H1 (cell line): ENCODE data around the gene RAD23A. TPM values are rescaled to one million over a fixed set of nuclear protein-coding genes. Genes with fewer than 3 reads are reported as not detected.

Source experiments
- CTCF ChIA-PET: fragments of 300-600 bp; sonication (Branson Sonifier 250); formaldehyde crosslinking; loops from one replicate; lab custom pipeline; 2021; ENCODE audit not compliant: partially characterized antibody; lab: Charles Lee
- POLR2A ChIA-PET: fragments of 300-600 bp; sonication (Branson Sonifier 250); formaldehyde crosslinking; loops from one replicate; lab custom pipeline; 2021; ENCODE audit warnings: inconsistent platforms; ENCODE audit not compliant: partially characterized antibody; lab: Charles Lee
- DNase-seq, 2 experiments: peaks; one replicate each; pipeline versions ENCODE4 v3.0.0 to v3.0.0-alpha.2; 2010 to 2022; ENCODE audit warnings: low spot score in 2 of 2, low read depth in 1 of 2, mixed read lengths in 1 of 2
- FAIRE-seq: peaks from 2 replicates; lab custom pipeline; 2011; peaks lifted over from hg19 to GRCh38; lab: Jason Lieb, UNC
- H2AFZ ChIP-seq: 2 replicates; pipeline ENCODE4 v1.8.1; 2012; ENCODE audit warnings: low read length, inconsistent platforms
- H2AK5ac ChIP-seq: 2 replicates; pipeline ENCODE4 v1.6.1; 2013; ENCODE audit warnings: low read depth, low read length
- H2BK120ac ChIP-seq: replicated peaks from 2 replicates; pipeline ENCODE3; 2013; ENCODE audit warnings: low read depth, low read length, inconsistent platforms
- H2BK12ac ChIP-seq: 2 replicates; pipeline ENCODE4 v1.6.1; 2013; ENCODE audit warnings: low read depth, low read length
- H2BK15ac ChIP-seq: 2 replicates; pipeline ENCODE4 v1.6.1; 2013; ENCODE audit warnings: low read length
- H2BK20ac ChIP-seq: 2 replicates; pipeline ENCODE4 v1.6.1; 2013; ENCODE audit warnings: low read length
- H2BK5ac ChIP-seq: 2 replicates; pipeline ENCODE4 v1.6.1; 2013; ENCODE audit warnings: low read depth, low read length
- H3K14ac ChIP-seq: 2 replicates; pipeline ENCODE4 v1.6.1; 2013; ENCODE audit warnings: inconsistent platforms; ENCODE audit not compliant: insufficient read length
- H3K18ac ChIP-seq: 2 replicates; pipeline ENCODE4 v1.6.1; 2013; ENCODE audit warnings: low read length; ENCODE audit errors: extremely low read depth
- H3K23ac ChIP-seq: 2 replicates; pipeline ENCODE4 v1.6.1; 2013; ENCODE audit warnings: inconsistent platforms; ENCODE audit not compliant: insufficient read length
- H3K23me2 ChIP-seq: 2 replicates; pipeline ENCODE4 v1.6.1; 2013; ENCODE audit warnings: low read depth, low read length
- H3K27ac ChIP-seq: 2 replicates; pipeline ENCODE4 v1.6.1; 2011; ENCODE audit warnings: low read depth, low read length, inconsistent platforms
- H3K27me3 ChIP-seq, 4 experiments: replicated peaks in 1 of 4; 1 replicate in 1 of 4; 2 replicates in 3 of 4; pipeline versions ENCODE4 v1.6.1 to v1.8.1; 2011 to 2013; ENCODE audit warnings: low read length in 3 of 4, mild to moderate bottlenecking in 3 of 4, inconsistent platforms in 2 of 4, mixed read lengths in 2 of 4, moderate library complexity in 1 of 4; ENCODE audit not compliant: control insufficient read depth in 3 of 4, insufficient read depth in 3 of 4; ENCODE audit errors: extremely low read depth in 1 of 4
- H3K36me3 ChIP-seq, 4 experiments: 2 replicates each; pipeline versions ENCODE4 v1.6.1 to v1.8.1; 2011 to 2013; ENCODE audit warnings: mild to moderate bottlenecking in 4 of 4, low read length in 3 of 4, moderate library complexity in 2 of 4, control low read depth in 1 of 4, inconsistent platforms in 1 of 4; ENCODE audit not compliant: insufficient read depth in 4 of 4, control insufficient read depth in 2 of 4
- H3K4ac ChIP-seq: replicated peaks from 2 replicates; pipeline ENCODE3; 2013; ENCODE audit warnings: low read length, low read depth, mixed read lengths, inconsistent platforms; ENCODE audit not compliant: insufficient read length
- H3K4me1 ChIP-seq, 4 experiments: replicated peaks in 1 of 4; 1 replicate in 1 of 4; 2 replicates in 3 of 4; pipeline versions ENCODE4 v1.6.1 to v1.8.1; 2011 to 2013; ENCODE audit warnings: low read length in 3 of 4, inconsistent platforms in 2 of 4, mixed read lengths in 1 of 4; ENCODE audit not compliant: insufficient read depth in 4 of 4, control insufficient read depth in 3 of 4
- H3K4me2 ChIP-seq, 2 experiments: 2 replicates each; pipeline versions ENCODE4 v1.6.1 to v1.8.1; 2011 to 2013; ENCODE audit warnings: low read depth in 2 of 2, low read length in 2 of 2, control low read depth in 1 of 2, inconsistent platforms in 1 of 2, mild to moderate bottlenecking in 1 of 2; ENCODE audit not compliant: insufficient read depth in 1 of 2
- H3K4me3 ChIP-seq, 4 experiments: fragments of 200-600, 300-600 bp in 1 of 4; sonication (generic), shearing (Covaris generic), sonication (Bioruptor Twin) in 1 of 4; 2 replicates each; pipeline versions ENCODE4 v1.5.1 to v1.8.1; 2011 to 2016; ENCODE audit warnings: low read length in 4 of 4, low read depth in 3 of 4, control low read depth in 2 of 4, inconsistent platforms in 2 of 4, mild to moderate bottlenecking in 2 of 4, mixed read lengths in 1 of 4, moderate library complexity in 1 of 4; ENCODE audit not compliant: insufficient read depth in 2 of 4; ENCODE audit errors: extremely low read depth in 1 of 4
- H3K56ac ChIP-seq: replicated peaks from 2 replicates; pipeline ENCODE3; 2013; ENCODE audit warnings: low read depth, mild to moderate bottlenecking, mixed read lengths, low read length, inconsistent platforms; ENCODE audit not compliant: insufficient read length
- H3K79me1 ChIP-seq: 2 replicates; pipeline ENCODE4 v1.6.1; 2013; ENCODE audit warnings: low read depth, low read length, control low read depth
- H3K79me2 ChIP-seq, 2 experiments: 2 replicates each; pipeline versions ENCODE4 v1.6.1 to v1.8.1; 2012 to 2013; ENCODE audit warnings: low read length in 2 of 2, mild to moderate bottlenecking in 2 of 2, inconsistent platforms in 1 of 2; ENCODE audit not compliant: insufficient read depth in 2 of 2, control insufficient read depth in 1 of 2
- H3K9ac ChIP-seq, 4 experiments: replicated peaks in 1 of 4; 1 replicate in 1 of 4; 2 replicates in 3 of 4; pipeline versions ENCODE4 v1.6.1 to v1.8.1; 2011 to 2013; ENCODE audit warnings: low read depth in 3 of 4, low read length in 3 of 4, control low read depth in 2 of 4, mild to moderate bottlenecking in 2 of 4, moderate library complexity in 2 of 4, inconsistent platforms in 1 of 4; ENCODE audit errors: extremely low read depth in 1 of 4
- H3K9me3 ChIP-seq, 2 experiments: 2 replicates each; pipeline versions ENCODE4 v1.6.1 to v1.8.1; 2012 to 2013; ENCODE audit warnings: mild to moderate bottlenecking in 2 of 2, moderate library complexity in 2 of 2, control low read depth in 1 of 2, inconsistent platforms in 1 of 2, low read depth in 1 of 2, low read length in 1 of 2, mixed read lengths in 1 of 2; ENCODE audit not compliant: insufficient read depth in 2 of 2
- H4K20me1 ChIP-seq, 2 experiments: replicated peaks in 1 of 2; 2 replicates each; pipeline versions ENCODE3 to v1.8.1; 2011 to 2013; ENCODE audit warnings: inconsistent platforms in 2 of 2, low read length in 2 of 2, mild to moderate bottlenecking in 1 of 2; ENCODE audit not compliant: insufficient read depth in 2 of 2, control insufficient read depth in 1 of 2
- H4K5ac ChIP-seq: 2 replicates; pipeline ENCODE4 v1.6.1; 2013; ENCODE audit warnings: low read length, low read depth, mixed read lengths, inconsistent platforms; ENCODE audit not compliant: insufficient read length
- H4K8ac ChIP-seq: 2 replicates; pipeline ENCODE4 v1.8.0; 2013; ENCODE audit warnings: mild to moderate bottlenecking, moderate library complexity, low read length, inconsistent platforms; ENCODE audit not compliant: insufficient read depth; ENCODE audit errors: extremely low read depth
- H4K91ac ChIP-seq: replicated peaks from 2 replicates; pipeline ENCODE3; 2013; ENCODE audit warnings: low read length, mixed read lengths, inconsistent platforms; ENCODE audit not compliant: insufficient read length
- BRCA1 ChIP-seq: IDR thresholded peaks from 2 replicates; pipeline ENCODE4 v1.6.1; 2012; ENCODE audit warnings: low read depth, low read length, improper control_type of control experiment
- CBX5 ChIP-seq: fragments of 300-800, 300-1000 bp; sonication (generic); IDR thresholded peaks from 2 replicates; pipeline ENCODE4 v1.7.1; 2016; ENCODE audit warnings: antibody characterized with exemption, low read length, low read depth
- CEBPB ChIP-seq: IDR thresholded peaks from 2 replicates; pipeline ENCODE4 v1.6.1; 2012; ENCODE audit warnings: low read depth, low read length
- CTBP2 ChIP-seq: IDR thresholded peaks from 2 replicates; pipeline ENCODE4 v1.7.0; 2011; ENCODE audit warnings: borderline replicate concordance, mild to moderate bottlenecking, moderate library complexity, mixed read lengths, low read length; ENCODE audit not compliant: insufficient read depth, insufficient read length
- KDM5A ChIP-seq: fragments of 200-600 bp; IDR thresholded peaks from 2 replicates; pipeline ENCODE4 v1.7.1; 2012; ENCODE audit warnings: mild to moderate bottlenecking, low read length, inconsistent platforms, mixed read lengths
- MAFK ChIP-seq: IDR thresholded peaks from 2 replicates; pipeline ENCODE4 v1.6.1; 2012; ENCODE audit warnings: low read depth, mild to moderate bottlenecking, improper control_type of control experiment, low read length
- PHF8 ChIP-seq: fragments of 200-600 bp; sonication (generic); conservative IDR thresholded peaks from 2 replicates; pipeline ENCODE4 v1.7.1; 2012; ENCODE audit warnings: low read depth, mild to moderate bottlenecking, inconsistent platforms, low read length, moderate library complexity
- SP2 ChIP-seq: IDR thresholded peaks from 2 replicates; pipeline ENCODE4 v1.6.1; 2012; ENCODE audit warnings: mild to moderate bottlenecking, low read length, inconsistent platforms
- YY1 ChIP-seq: IDR thresholded peaks from 2 replicates; pipeline ENCODE4 v1.6.1; 2011; ENCODE audit warnings: low read depth, mild to moderate bottlenecking, low read length
- ZNF274 ChIP-seq: IDR thresholded peaks from 2 replicates; pipeline ENCODE4 v1.7.0; 2012; ENCODE audit warnings: low read length, borderline replicate concordance; ENCODE audit errors: extremely low read depth
- WGBS, 2 experiments: shearing (Covaris generic) in 1 of 2; methylation state at CpG; one replicate each; pipeline versions ENCODE4 v1.1.6 to v1.1.7; 2013 to 2015; ENCODE audit warnings: low lambda C conversion rate in 2 of 2, mixed read lengths in 2 of 2, inconsistent platforms in 1 of 2, low coverage in 1 of 2, missing lambda C conversion rate in 1 of 2; ENCODE audit not compliant: insufficient replicate concordance in 2 of 2, insufficient coverage in 1 of 2, insufficient read length in 1 of 2; ENCODE audit errors: extremely low coverage in 1 of 2, missing lambda C conversion rate in 1 of 2; 5-methylcytosine and 5-hydroxymethylcytosine counted together
- polyA plus RNA-seq, 7 experiments: library from polyadenylated mRNA; depleted of rRNA in 3 of 7; stranded (reverse) in 5 of 7; unstranded in 2 of 7; fragments of >200 nt in 5 of 7; fragments of 200-250 nt in 2 of 7; gene quantifications; 1 replicate in 5 of 7; 2 replicates in 1 of 7; 4 replicates in 1 of 7; pipeline versions ENCODE4 v1.2.1 to v1.2.3, GENCODE V29; 2011 to 2013; ENCODE audit warnings: missing spikeins in 2 of 7, mixed read lengths in 2 of 7
- total RNA-seq: library from RNA; stranded (reverse); fragmentation: NEBNext Ultra II Directional; extraction: Animal tissue kit (Norgen Biotek cat#: 25700); gene quantifications from 2 replicates; pipeline ENCODE4 v1.2.1, GENCODE V29; 2021
- TF ChIP-seq, protein P1 (sequence below): IDR thresholded peaks from 2 replicates; pipeline ENCODE4 v1.6.1; 2011; ENCODE audit warnings: low read depth, mild to moderate bottlenecking, low read length; ENCODE audit not compliant: insufficient read depth
- TF ChIP-seq, protein P2 (sequence below): IDR thresholded peaks from 2 replicates; pipeline ENCODE4 v1.6.1; 2011; ENCODE audit warnings: low read length, improper control_type of control experiment

RAD23A gene
- total and polyA plus RNA-seq, 2 of the 8 experiments (the other 6 are each of a cell fraction or from before 2014, with no cell fraction given) = 40.0 to 76.1 TPM

DNA sequence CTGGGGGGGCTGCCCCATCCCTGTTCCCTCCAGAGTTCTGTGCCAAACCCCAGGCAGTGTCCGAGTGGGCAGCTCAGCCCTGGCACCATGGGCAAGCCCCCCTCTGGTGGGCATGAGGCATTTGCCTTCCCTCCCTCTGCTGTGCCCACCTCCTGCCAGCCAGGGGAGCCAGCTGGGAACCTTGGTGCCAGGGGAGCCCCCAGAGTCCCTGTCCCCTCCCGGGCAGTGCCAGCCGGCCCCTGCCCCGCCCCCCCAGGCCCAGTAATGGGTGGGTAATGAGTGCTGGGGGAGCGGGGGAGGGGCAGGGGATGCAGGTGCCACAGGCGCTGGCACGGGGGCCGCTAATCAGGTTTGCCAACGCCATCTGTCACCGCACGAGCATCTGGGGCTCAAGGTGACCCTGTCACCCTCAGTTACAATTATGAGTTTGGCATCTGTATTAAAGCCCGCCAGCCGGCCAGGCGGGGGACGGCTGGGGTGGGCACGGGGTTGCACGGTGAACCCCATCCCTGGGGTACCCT, 29.6 kb downstream of the RAD23A start:
- 98% methylated on average over 10 of the region's 17 CpGs; no CpG with 5 or more reads in 1 of the 2 experiments for WGBS, 2 experiments
- H3K18ac ChIP-seq = no peak overlapping the region
- H3K9ac ChIP-seq = no peak overlapping the region
- no peaks in the 10 kb centered on the region for H3K36me3 ChIP-seq
- no peaks in the 10 kb centered on the region for H3K27me3 ChIP-seq
- no peak overlapping the region for H2AK5ac ChIP-seq
- H2BK5ac ChIP-seq = no peak overlapping the region
- H4K91ac ChIP-seq = no peak overlapping the region
- no peak overlapping the region for H2BK20ac ChIP-seq
- H3K27ac ChIP-seq = no peak overlapping the region
- peak overlapping the region; percentile 68; the same call in 1 of the 2 replicates for H4K8ac ChIP-seq
- H4K5ac ChIP-seq = no peak overlapping the region
- no peak overlapping the region for H2AFZ ChIP-seq
- H3K4me3 ChIP-seq = no peak overlapping the region
- no peak overlapping the region for H3K4me2 ChIP-seq
- no peak overlapping the region for H3K56ac ChIP-seq
- no peak overlapping the region for H3K14ac ChIP-seq
- no peak overlapping the region for H2BK12ac ChIP-seq
- no peak overlapping the region for H2BK15ac ChIP-seq
- H2BK120ac ChIP-seq = no peak overlapping the region
- H3K79me1 ChIP-seq = no peaks in the 10 kb centered on the region
- H3K4ac ChIP-seq = no peak overlapping the region
- ChIA-PET POLR2A (interaction anchor here (1.1 to 1.6 kb wide), 2 partner anchors 56 to 119 kb away, joined by 4 read pairs; partner anchors contain the start of gene SYCE2), CTCF (interaction anchor here (0.8 to 16.3 kb wide), 12 partner anchors 9 to 156 kb away, joined by 3 to 431 read pairs (median 10); partner anchors contain the start of genes DAND5 and LYL1)
- H4K20me1 ChIP-seq = no peaks in the 10 kb centered on the region
- H3K9me3 ChIP-seq = no peaks in the 10 kb centered on the region
- no peaks in the 10 kb centered on the region for H3K4me1 ChIP-seq
- FAIRE-seq = no peak
- H3K23ac ChIP-seq = no peak overlapping the region
- no peaks in the 10 kb centered on the region for H3K23me2 ChIP-seq
- H3K79me2 ChIP-seq = no peaks in the 10 kb centered on the region
- no peak for DNase-seq
- TF ChIP-seq, protein P1, sequence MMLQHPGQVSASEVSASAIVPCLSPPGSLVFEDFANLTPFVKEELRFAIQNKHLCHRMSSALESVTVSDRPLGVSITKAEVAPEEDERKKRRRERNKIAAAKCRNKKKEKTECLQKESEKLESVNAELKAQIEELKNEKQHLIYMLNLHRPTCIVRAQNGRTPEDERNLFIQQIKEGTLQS = no peak
- TF ChIP-seq KDM5A (no peak), CTBP2 (no peak), YY1 (no peak), MAFK (no peak), SP2 (no peak), CBX5 (no peak), CEBPB (no peak), BRCA1 (no peak), PHF8 (no peak), ZNF274 (no peak)
- TF ChIP-seq, protein P2, sequence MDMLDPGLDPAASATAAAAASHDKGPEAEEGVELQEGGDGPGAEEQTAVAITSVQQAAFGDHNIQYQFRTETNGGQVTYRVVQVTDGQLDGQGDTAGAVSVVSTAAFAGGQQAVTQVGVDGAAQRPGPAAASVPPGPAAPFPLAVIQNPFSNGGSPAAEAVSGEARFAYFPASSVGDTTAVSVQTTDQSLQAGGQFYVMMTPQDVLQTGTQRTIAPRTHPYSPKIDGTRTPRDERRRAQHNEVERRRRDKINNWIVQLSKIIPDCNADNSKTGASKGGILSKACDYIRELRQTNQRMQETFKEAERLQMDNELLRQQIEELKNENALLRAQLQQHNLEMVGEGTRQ = no peak
